GM19455 (cell line): Measurements from ENCODE around the gene OR7C1.
"Not testable (repeated sequence)": the region's sequence is repeated elsewhere in the genome, so short reads cannot be mapped to it uniquely, and the experiment has no call there.

ENCODE experiments used
- ATAC-seq: cut with Tn5 transposase; IDR thresholded peaks from one replicate; pipeline ENCODE4 v1.9.1; 2021; ENCODE audit not compliant: unreplicated experiment

The OR7C1 gene

DNA sequence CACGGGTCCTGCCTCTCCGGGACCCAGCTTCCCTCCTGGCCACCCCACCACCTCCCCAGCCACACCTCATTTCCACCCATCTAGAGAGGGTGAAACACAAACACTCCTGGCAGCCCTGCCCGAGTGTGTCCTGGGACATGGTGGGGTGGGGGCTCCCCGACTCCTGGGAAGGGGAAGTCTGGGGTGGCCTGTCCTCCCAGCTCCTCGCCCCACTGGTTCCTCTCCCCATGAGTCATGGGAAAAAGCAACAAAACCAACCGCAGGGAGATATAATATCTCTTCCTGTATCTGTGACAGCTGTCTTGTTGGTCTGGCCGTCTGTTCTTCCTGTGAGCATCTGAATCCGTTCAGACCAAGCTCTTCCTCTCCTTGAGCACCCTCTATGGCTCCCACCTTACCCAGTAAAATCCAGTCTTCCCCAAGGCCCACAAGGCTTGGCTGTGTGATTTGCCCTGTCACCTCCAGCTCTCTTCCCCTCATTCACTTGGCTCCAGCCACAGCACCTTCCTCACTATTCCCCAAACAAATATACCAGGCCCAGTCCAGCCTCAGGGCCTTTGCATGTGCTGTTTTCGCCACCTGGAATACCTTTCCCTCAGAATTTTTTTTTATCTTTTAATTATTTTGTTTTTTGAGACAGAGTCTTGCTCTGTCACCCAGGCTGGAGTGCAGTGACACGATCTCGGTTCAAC, 49.7 kb downstream of the OR7C1 start:
- ATAC-seq = not testable (repeated sequence)

DNA sequence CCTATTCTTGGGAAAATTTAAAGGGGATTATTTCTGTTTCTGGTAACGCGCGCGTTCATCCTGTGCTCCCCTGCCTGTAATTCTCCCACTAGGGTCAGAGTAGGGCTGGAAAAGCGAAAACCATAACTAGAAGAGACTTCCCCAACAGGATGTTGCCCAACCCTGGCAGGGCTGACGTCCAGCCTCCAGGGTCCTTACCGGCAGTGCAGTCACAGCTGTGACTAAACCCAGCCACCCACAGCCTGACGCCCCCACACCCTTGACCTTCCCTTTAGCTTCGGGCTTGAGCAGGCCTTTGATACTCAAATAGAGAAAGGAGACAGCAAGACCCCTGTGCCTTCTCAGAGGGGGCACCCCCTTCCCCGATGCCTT, 50.3 kb downstream of the OR7C1 start:
- not testable (repeated sequence) for ATAC-seq

DNA sequence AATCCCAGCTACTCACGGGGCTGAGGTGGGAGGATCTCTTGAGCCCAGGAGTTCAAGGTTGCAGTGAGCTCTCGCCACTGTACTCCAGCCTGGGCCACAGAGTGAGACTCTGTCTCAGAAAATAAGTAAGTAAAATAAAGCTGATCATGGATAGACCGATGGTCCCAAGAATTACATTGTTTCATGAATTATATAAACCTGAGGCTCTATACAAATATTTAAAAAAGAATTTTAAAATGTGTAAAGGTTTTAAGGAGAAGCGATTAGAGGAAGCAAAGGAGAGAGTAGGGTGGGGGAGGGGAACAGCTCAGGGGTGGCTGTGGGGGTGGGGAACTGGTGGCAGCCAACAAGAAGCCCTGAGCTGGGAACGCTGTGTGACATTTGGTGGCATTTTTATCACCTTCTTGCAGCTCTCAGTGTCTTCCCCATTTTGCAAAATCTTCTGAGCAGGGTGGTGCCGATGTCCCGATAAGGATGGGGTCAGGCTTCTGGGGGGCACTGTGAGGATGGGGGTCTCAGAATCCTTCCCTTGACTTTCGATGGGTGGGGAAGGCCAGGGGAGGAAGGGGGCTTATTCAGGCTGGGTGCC, 51.5 kb downstream of the OR7C1 start:
- ATAC-seq = not testable (repeated sequence)

DNA sequence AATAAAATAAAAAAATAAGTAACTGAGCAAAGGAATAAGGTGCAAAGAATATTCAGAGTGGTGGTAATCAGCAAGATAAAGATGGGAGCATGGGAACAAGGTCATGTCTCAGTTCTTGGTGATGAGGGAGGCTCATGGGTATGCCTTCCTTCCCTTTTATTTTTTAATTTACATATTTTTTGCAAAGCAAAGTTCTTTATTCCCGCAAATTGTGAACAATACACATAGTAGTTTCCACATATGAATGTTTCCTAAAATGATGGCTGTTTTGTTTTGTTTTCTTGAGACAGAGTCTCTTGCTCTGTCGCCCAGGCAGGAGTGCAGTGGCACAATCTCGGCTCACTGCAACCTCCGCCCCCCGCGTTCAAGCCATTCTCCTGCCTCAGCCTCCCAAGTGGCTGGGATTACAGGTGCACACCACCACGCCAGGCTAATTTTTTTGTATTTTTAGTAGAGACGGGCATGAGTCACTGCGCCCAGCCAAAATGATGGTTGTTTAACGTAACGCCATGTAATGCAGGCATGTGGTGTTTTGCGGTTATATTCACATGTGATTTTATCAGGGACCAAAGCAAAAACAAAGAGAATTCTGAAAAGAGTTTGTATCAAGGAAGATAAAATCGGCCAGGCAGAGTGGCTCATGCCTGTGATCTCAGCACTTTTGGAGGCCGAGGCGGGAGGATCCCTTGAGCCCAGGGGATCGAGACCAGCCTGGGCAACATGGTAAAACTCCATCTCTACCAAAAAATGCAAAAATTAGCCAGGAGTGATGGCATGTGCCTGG, 52.2 kb downstream of the OR7C1 start:
- no peak for ATAC-seq

DNA sequence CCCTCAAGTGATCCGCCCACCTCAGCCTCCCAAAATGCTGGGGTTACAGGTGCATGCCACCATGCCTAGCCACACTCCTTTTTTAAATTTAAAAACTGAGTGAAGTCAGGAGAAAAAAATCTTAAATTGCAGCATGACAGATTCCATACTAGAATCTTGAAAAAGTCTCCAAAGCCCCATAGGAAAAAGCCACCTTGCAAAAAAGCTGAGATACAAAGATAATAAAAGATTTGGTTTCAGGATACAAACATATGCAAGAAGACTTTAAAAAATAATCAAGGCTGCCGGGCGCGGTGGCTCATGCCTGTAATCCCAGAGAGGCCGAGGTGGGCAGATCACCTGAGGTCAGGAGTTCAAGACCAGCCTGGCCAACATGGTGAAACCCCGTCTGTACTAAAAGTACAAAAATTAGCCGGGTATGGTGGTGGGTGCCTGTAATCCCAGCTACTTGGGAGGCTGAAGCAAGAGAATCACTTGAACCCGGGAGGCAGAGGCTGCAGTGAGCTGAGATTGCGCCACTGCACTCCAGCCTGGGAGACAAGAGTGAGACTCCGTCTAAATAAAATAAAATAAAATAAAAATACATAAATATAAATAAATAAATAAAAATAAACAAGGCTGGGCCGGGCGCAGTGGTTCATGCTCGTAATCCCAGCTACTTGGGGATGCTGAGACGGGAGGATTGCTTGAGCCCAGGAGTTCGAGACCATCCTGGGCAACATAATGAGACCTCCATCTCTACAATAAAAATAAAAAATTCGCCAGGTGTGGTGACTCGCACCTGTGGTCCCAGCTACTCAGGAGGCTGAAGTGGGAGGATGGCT, 53.1 kb downstream of the OR7C1 start:
- ATAC-seq = not testable (repeated sequence)

DNA sequence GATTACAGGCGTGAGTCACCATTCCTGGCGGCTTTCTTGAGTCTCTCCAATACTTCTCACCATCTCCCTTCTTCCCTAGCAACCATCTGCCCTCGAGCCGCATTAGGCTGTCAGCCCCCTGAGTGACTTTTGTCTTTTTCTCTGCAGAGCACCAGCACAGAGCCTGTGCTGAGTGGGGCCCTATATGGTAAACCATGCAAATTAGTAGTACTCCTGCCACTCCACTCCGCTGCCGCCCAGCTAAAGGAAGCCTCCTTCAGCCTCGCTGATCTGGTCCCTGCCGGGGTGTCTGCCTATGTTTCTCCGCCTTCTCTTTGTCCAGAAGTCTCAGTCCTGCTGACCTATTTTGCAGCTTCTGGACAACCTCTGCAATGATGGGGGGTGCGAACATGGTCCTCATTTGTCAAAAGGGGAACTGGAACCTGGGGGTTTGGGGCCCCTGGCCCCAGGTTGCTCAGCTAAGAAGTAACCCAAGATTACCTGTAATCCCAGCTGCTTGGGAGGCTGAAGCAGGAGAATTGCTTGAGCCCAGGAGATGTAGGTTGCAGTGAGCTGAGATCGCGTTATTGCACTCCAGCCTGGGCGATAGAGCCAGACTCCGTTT, 54.3 kb downstream of the OR7C1 start:
- not testable (repeated sequence) for ATAC-seq

DNA sequence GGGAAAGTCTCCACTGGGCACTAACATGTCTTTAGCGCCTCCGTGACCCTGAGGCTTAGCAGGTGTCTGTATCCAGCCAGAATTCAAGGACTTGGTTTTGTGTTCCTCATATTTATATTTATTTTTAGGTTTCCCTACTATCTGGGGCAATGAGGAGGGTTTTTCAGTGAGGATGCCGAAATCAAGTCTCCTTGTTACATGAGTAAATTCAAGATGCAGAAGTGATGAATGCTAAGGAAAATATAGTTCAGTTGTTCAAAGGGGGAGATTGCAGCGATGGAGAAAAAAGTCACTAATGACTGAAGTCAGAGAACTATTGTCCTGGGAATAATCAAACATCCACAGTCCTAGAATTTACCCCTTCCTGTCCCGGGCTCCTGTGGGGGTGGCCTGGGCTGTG, 55.8 kb downstream of the OR7C1 start:
- no peak for ATAC-seq

DNA sequence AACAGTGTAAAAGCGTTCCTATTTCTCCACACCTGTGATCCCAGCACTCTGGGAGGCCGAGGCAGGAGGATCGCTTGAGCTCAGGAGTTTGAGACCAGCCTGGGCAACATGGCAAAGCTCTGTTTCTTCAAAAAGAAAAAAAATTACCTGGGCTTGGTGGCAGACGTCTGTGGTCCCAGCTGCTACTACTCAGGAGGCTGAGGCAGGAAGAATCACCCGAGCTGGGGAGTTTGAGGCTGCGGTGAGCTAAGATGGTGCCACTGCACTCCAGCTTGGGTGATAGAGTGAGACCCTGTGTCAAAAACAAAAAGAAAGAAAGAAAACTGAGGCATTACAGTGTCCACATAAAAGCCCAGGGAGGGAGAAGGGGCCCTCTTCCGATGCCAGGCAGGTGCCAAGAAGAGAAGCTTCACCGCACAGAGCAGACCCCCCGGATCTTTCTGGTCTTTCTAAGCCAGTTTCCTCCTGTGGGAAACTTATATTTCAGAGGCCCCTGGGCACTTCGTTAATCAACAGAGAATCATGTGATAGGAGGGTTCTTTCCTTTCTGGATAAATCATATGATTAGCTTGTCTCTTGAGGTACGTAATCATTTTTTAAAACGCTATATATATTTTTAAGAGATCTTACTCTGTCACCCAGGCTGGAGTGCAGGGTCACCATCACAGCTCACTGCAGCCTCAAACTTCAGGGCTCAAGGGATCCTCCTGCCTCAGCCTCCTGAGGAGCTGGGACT, 56.7 kb downstream of the OR7C1 start, which contains the start of gene ADGRE2:
TSS of gene ADGRE2 (minus strand) at position 451 of the 736 bp plus-strand sequence. CDS start 1,804 bp downstream, outside the sequence.
- not testable (repeated sequence) for ATAC-seq

DNA sequence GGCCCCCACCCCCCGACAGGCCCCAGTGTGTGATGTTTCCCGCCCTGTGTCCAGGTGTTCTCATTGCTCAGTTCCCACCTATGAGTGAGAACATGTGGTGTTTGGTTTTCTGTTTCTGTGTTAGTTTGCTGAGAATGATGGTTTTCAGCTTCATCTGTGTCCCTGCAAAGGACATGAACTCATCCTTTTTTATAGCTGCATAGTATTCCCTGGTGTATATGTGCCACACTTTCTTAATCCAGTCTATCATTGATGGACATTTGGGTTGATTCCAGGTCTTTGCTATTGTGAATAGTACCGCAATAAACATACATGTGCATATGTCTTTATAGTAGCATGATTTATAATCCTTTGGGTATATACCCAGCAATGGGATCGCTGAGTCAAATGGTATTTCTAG, 57.3 kb downstream of the OR7C1 start:
- ATAC-seq = not testable (repeated sequence)

DNA sequence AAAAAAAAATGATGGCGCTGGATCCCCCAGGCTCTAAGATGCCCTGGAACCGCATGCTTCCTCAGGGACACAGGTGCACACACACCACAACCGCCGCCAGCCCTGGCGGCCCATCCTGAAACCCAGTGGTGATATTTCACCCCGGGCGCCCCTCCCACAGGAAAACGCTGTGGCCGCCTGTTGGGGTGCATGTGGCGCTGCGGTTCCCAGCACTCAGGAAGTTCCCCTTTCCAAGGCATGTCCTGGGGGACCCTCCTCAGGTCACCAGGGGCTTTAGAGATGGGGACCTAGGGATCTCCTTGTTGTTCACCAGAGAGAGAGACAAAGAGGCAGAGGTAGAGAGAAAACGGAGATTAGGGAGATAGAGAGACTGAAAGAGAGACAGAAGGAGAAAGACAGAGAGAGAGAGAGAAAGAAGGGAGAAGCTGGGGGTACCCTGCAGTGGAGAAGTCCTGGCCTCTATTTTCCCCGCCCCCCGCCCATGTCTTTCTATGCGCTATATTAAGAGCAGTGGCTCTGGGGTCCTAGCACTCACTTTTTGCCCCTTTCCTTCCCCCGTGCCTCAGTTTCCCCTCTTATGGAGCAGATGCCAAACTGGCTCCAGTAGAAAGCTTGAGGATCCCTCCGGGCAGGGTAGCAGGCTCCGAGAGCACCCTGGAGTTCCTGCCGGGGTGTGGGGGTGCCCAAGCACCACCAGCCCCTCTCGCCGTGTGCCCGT, 59.0 kb downstream of the OR7C1 start:
- no peak for ATAC-seq

DNA sequence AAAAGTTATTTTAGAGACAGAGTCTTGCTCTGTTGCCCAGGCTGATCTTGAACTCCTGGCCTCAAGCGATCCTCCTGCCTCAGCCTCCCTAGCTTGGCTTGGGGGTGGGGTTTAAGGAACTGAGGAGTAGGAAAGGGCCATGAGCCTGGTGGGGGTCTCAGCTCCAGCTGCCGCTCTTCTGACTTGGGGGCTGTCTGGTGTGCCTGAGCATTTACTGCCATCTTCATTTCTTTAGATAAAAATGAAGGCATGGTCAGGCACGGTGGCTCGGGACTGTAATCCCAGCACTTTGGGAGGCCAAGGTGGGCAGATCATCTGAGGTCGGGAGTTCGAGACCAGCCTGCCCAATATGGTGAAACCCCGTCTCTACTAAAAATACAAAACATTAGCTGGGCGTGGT, 59.7 kb downstream of the OR7C1 start:
- ATAC-seq = not testable (repeated sequence)

DNA sequence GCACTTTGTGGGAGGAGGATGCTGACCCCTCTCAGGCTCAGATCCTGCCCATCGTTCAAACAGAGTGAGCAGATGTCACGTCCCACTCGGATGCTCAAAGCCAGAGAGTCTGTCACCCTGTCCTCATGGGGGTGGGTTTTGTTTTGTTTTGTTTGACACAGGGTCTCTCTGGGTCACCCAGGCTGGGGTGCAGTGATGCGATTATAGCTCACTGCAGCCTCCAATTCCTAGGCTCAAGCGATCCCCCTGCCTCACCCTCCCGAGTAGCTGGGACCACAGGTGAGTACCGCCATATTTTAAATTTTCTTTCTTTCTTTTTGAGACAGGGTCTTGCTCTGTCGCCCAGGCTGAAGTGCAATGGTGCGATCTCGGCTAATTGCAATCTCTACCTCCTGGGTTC, 60.6 kb downstream of the OR7C1 start:
- ATAC-seq = no peak

DNA sequence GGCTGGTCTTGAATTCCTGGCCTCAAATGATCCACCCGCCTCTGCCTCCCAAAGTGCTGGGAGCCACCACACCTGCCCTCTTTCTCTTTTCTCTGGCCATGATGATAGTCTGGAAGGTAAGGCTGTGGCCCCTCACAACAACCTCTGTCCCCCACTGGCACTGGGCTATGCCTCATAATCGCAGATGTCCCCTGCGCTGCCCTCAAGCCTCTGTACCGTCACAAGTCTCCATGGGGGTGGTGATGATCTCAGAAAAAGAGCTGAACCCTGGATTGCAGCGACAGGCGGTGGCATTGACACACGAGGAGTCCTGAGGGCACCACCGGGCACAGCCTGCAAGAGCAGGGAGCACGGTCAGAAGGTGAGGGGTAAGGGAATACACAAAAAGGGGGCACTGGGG, 61.3 kb downstream of the OR7C1 start:
- ATAC-seq = not testable (repeated sequence)

DNA sequence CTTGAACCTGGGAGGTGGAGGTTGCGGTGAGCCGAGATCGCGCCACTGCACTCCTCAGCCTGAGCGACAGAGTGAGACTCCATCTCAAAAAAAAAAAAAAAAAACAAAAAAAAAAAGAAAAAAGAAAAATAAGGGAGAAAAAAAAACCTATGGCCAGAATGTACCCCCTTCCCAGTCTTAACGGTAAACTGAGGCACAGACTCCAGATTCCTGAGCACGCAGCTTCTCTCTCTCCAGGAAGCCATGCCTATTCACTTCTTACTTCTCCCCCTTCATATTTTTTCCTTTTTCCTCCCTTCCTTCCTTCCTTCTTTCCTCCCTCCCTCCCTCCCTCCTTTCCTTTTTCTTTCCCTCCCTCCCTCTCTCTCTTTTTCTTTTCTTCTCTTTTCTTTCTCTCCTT, 62.0 kb downstream of the OR7C1 start:
- no peak for ATAC-seq

DNA sequence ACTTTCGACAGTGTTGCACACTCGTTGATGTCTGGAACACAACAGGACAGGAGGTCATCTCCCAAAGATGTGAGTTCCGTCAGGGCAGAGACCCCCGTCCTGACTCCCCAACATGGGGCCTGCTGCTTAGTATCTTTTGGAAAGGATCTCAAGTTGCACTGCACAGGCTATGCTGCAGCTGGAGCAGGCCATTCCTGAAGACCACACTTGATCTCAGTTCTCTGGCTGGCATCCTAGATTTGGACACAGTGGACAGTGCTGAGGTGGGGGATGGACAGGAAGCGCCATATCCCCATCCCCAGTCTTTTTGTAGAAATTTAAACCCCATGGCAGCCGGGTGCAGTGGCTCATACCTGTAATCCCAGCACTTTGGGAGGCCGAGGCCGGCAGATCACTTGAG, 62.5 kb downstream of the OR7C1 start:
- ATAC-seq = no peak

DNA sequence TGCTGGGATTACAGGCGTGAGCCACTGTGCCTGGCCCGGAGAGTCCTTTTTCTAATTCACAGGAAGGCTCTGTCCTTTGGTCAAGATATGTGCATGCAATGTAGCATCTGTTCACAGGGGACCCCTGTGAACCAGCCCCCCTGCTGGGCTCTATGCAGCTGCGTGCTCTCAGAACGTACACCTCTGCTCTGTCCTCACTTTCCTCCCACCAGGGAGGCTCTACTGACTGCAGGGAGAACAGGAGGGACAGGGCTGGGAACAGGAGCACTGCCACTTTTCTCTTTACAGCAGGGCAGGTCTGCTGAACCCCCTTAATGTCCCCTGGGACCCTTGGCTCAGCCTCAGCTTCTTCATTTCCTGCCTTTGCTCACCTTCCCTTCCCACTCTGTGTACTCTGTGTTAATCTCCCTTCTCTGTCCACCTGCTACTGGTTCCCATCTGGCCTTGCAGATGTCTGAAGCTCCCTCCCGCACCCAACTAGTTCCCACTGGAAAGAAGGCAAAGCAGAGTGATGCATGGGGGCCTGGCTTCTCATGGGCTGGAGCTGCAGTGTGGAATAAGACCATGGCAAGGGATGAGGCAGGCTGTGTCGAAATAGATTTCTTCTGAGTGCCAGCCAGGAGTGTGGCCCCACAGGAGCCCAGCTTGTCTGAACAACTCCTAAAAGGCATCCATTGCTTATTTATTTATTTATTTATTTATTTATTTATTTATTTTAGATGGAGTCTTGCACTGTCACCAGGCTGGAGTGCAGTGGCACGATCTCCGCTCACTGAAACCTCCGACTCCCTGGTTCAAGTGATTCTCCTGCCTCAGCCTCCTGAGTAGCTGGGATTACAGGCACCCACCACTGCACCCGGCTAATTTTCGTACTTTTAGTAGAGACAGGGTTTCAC, 63.8 kb downstream of the OR7C1 start:
- no peak for ATAC-seq

DNA sequence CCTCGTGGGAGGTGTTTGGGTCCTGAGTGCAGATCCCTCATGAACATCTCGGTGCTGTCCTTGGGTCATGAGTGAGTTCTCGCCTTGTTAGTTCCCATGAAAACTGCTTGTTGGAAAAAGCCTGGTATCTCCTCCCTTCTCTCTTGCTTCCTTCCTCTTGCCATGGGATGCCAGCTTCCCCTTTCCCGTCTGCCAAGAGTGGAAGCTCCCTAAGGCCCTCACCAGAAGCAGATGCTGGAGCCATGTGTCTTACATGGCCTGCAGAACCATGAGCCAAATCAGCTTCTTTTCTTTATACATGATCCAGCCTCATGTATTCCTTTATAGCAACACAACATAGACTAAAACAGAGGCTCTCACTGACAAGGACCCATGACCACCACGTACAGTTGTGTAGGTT, 64.8 kb downstream of the OR7C1 start:
- ATAC-seq = no peak

DNA sequence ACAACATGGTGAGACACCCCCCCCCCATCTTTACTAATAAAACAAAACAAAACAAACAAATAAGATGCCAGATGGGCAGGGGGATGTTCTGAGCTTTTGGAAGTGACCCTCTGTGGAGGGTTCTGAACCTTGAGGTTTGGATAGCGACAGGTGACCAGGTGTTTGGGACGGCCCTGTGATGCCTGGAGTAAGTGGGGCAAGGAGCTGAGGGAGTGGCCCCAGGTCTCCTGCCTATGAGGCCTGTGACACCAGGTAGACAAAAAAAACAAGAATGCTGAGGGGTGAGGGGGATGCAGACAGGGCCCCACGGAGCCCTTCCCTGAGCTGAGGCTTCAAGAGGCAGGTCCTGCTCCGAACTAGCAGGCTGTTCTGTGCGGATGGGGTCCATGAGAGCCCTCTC, 65.8 kb downstream of the OR7C1 start:
- no peak for ATAC-seq
